Thoracic aorta (tissue), 2 donors: ENCODE data around the gene LRRC37B. TPM values are rescaled to one million over a fixed set of nuclear protein-coding genes. Genes with fewer than 3 reads are reported as not detected.
"Not testable (repeated sequence)": the region's sequence is repeated elsewhere in the genome, so short reads cannot be mapped to it uniquely, and the experiment has no call there.

Experiments
- ATAC-seq: fragments of 150-250 bp; one replicate; pipeline ENCODE4 v1.8.0; 2017; ENCODE audit warnings: low read depth; ENCODE audit not compliant: insufficient number of reproducible peaks, low FRiP score
- DNase-seq: peaks from one replicate; pipeline ENCODE4 v3.0.0-alpha.2; 2020; ENCODE audit warnings: low spot score
- H3K27ac ChIP-seq, 2 donors: fragments of 200-600 bp; sonication (generic); 1 replicate in 1 of 2; 2 replicates in 1 of 2; pipeline ENCODE4 v1.5.1; 2016; ENCODE audit warnings: mild to moderate bottlenecking in 2 of 2, moderate library complexity in 2 of 2
- H3K27me3 ChIP-seq: fragments of 200-600 bp; sonication (generic); replicated peaks from 2 replicates; pipeline ENCODE4 v1.6.0; 2016; ENCODE audit warnings: mild to moderate bottlenecking; ENCODE audit not compliant: insufficient read depth
- H3K36me3 ChIP-seq: fragments of 200-600 bp; sonication (generic); one replicate; pipeline ENCODE4 v1.5.1; 2016
- H3K4me1 ChIP-seq, 2 donors: fragments of 200-600 bp; sonication (generic); 1 replicate in 1 of 2; 2 replicates in 1 of 2; pipeline versions ENCODE4 v1.5.1 to v1.6.0; 2016; ENCODE audit warnings: low read depth in 2 of 2, mild to moderate bottlenecking in 1 of 2; ENCODE audit not compliant: control insufficient read depth in 1 of 2
- H3K4me3 ChIP-seq: fragments of 200-600 bp; sonication (generic); 2 replicates; pipeline ENCODE4 v1.5.1; 2016; ENCODE audit warnings: mild to moderate bottlenecking
- H3K9me3 ChIP-seq: fragments of 200-600 bp; sonication (generic); 2 replicates; pipeline ENCODE4 v1.5.1; 2016
- total RNA-seq, 2 donors: library from RNA; depleted of rRNA; stranded (reverse); fragments of >200 nt; gene quantifications; one replicate each; pipeline versions ENCODE4 v1.1.0 to v1.2.3, GENCODE V29; 2016
- TF ChIP-seq, protein P1 (sequence below): fragments of 200-600 bp; sonication (generic); IDR thresholded peaks from one replicate; pipeline ENCODE4 v1.5.1; 2019; ENCODE audit warnings: antibody characterized with exemption

Gene LRRC37B
- total RNA-seq, 2 donors from 2014 or later = 23.3 to 23.4 TPM

DNA sequence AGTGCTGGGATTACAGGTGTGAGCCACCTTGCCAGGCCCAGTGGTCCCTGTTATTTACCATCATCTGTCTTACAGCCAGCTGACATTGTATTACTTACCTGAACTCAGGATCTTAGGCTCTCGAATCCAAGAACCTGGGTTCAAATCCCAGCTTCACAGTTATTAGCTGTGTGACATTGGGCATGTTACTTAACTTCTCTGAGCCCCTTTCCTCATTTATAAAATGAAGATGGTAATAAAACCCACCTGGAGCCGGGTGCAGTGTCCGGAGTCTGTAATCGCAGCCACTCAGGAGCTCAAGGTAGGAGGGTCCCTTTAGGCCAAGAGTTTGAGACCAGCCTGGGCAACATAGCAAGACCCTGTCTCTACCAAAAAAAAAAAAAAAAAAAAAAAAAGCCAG, 79.7 kb downstream of the LRRC37B start:
- H3K9me3 ChIP-seq, ATAC-seq, H3K27me3 ChIP-seq: not testable (repeated sequence)

DNA sequence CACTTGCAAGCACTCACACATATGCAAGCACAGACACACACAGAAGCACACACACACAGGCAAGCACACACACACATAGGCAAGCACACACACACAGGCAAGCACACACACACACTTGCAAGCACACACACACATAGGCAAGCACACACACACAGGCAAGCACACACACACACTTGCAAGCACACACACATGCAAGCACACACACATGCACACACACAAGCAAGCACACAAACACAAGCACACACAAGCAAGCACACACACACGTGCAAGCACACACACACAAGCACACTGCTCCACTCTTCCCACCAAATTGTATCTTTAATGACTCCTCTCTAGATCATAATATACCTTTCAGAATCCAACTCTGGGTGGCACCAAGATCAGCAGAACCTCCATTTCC, 84.9 kb downstream of the LRRC37B start:
- ATAC-seq, H3K4me3 ChIP-seq, H3K36me3 ChIP-seq, H3K27ac ChIP-seq, H3K9me3 ChIP-seq, H3K4me1 ChIP-seq, H3K27me3 ChIP-seq, DNase-seq: not testable (repeated sequence)

More for the DNA sequence above, 79.7 kb downstream of the LRRC37B start:
- DNase-seq, H3K4me1 ChIP-seq, H3K4me3 ChIP-seq, H3K36me3 ChIP-seq, H3K27ac ChIP-seq: not testable (repeated sequence)

DNA sequence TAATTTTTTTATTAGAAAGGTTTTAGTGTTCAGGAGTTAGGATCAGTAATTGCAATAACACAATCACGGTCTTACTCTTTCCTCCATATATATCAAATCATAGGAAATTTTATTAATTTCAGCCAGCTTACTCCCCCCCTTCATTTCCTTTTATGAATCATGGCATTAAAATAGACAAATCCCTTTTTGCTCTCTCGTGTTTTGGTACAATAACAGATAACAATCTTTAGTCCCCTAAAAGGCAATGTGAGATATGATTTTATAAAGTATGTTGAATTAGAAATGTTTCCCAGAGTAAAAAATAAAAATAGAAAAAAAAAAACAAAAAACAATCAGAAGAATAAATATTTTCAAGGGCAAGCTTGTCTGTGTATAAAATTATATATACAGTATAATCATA, 92.5 kb downstream of the LRRC37B start:
- no peaks in the 10 kb centered on the region for H3K4me1 ChIP-seq
- H3K36me3 ChIP-seq = no peaks in the 10 kb centered on the region
- TF ChIP-seq, protein P1, sequence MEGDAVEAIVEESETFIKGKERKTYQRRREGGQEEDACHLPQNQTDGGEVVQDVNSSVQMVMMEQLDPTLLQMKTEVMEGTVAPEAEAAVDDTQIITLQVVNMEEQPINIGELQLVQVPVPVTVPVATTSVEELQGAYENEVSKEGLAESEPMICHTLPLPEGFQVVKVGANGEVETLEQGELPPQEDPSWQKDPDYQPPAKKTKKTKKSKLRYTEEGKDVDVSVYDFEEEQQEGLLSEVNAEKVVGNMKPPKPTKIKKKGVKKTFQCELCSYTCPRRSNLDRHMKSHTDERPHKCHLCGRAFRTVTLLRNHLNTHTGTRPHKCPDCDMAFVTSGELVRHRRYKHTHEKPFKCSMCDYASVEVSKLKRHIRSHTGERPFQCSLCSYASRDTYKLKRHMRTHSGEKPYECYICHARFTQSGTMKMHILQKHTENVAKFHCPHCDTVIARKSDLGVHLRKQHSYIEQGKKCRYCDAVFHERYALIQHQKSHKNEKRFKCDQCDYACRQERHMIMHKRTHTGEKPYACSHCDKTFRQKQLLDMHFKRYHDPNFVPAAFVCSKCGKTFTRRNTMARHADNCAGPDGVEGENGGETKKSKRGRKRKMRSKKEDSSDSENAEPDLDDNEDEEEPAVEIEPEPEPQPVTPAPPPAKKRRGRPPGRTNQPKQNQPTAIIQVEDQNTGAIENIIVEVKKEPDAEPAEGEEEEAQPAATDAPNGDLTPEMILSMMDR = no peak
- no peak overlapping the region for H3K4me3 ChIP-seq
- no peaks in the 10 kb centered on the region for H3K9me3 ChIP-seq
- no peak for ATAC-seq
- no peak overlapping the region for H3K27ac ChIP-seq
- H3K27me3 ChIP-seq = no peaks in the 10 kb centered on the region
- DNase-seq = no peak

DNA sequence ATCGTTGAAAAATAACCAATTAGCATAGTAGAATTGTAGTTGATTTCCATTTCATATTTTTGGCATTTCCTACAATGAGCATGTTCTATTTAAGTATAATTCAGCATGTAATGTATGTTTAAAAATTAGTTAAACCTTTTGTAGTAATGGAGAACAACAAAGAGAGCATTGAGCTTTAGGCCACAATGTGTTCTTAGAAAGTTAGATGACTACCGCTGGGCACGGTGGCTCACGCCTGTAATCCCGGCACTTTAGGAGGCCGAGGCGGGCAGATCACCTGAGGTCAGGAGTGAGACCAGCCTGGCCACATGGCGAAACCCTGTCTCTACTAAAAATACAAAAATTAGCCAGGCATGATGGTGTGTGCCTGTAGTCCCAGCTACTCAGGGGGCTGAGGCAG, 93.1 kb downstream of the LRRC37B start:
- not testable (repeated sequence) for H3K4me1 ChIP-seq, H3K36me3 ChIP-seq, H3K27ac ChIP-seq, DNase-seq, H3K9me3 ChIP-seq, H3K27me3 ChIP-seq, ATAC-seq, H3K4me3 ChIP-seq

DNA sequence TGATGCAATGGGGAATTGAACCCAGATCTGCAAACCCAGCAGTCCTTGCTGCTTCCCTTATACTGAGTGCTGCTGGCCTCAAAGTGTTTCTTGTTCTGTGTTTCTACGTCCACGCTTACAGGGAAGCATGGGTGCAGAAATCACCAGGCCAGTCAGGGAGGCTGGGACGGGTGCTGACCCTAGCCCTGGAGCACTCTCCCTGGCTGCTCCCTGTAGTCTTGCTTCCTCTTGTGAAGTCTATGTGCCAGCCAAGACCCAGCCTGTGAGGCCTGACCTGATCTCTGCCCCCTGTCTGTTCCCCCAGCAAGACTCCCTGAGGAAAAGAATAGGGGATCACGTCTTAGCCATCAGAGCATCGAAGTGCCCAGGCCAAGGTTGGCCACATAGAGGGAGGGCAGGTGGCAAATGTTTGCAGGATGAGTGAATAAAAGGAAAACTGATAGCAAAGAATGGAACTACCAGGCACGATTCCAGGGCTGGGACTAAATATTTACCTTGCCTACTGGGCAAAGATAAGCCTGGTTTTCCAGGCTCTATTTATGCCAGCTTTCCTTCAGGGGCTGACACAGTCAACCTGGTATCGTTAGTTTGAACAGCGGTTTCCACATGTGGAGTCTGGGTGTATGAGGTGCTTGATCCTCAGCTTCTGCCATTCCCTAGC, 93.9 kb downstream of the LRRC37B start:
- TF ChIP-seq, protein P1 = no peak

DNA sequence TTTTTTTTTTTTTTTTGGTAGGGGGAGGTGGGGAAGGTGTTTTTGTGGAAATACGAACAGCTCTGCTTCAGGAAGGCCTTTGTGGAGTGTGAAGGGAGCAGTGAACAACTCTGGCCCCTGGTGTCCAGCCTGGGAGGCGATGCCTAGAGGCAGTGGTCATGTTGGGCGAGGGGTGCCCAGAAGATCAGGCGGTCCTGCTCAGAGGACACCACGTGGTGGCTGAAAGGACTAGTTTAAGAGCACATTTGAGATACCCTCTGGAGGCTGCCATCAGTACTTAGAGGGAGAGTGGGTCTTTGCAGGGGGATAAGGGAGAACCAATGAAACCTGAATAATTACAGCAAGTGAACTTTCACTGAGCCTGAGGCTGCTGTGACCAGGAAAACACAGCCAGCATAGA, 95.0 kb downstream of the LRRC37B start:
- no peak for DNase-seq
- no peaks in the 10 kb centered on the region for H3K36me3 ChIP-seq

More for the DNA sequence above, 93.9 kb downstream of the LRRC37B start:
- Histone ChIP-seq H3K9me3 (no peaks in the 10 kb centered on the region), H3K4me1 (no peaks in the 10 kb centered on the region), H3K27me3 (no peaks in the 10 kb centered on the region), H3K4me3 (no peak overlapping the region), H3K36me3 (no peaks in the 10 kb centered on the region), H3K27ac (no peak overlapping the region)
- DNase-seq (no peak), ATAC-seq (no peak)

More for the DNA sequence above, 95.0 kb downstream of the LRRC37B start:
- Histone ChIP-seq H3K27ac (no peak overlapping the region), H3K4me1 (no peaks in the 10 kb centered on the region), H3K9me3 (no peaks in the 10 kb centered on the region), H3K27me3 (no peaks in the 10 kb centered on the region), H3K4me3 (no peak overlapping the region)
- no peak for ATAC-seq
- TF ChIP-seq, protein P1 = no peak
